ENCODE data around the gene MMP21.

GRCh38 chr10:125812128-125812750 is 36.6 kb upstream of the MMP21 start:
- no peak for TF ChIP-seq CTCF (IDR thresholded peaks at IDR 0.05; ENCODE audit: borderline replicate concordance, extremely low read depth, low read length, poor library complexity, severe bottlenecking)
- TF ChIP-seq EZH2 (IDR thresholded peaks at IDR 0.05; ENCODE audit: borderline replicate concordance, low read depth, low read length, severe bottlenecking): no peak

Measured in DND-41 (cell line).